HG02759 (cell line): ENCODE data around the gene COMMD7.
A peak's percentile ranks its signal among the peaks of the same experiment; 100 is the strongest.

ENCODE experiments used
- ATAC-seq: cut with Tn5 transposase; IDR thresholded peaks from one replicate; pipeline ENCODE4 v1.9.1; 2021; ENCODE audit warnings: mild to moderate bottlenecking, moderate library complexity; ENCODE audit not compliant: unreplicated experiment

COMMD7 gene

GRCh38 chr20:32743237-32744112 is at the start of gene COMMD7:
COMMD7 (minus strand) TSS chr20:32743467; CDS start chr20:32743391, 76 bp downstream.
- ATAC-seq, result peak; percentile 61

- no peak for ATAC-seq
These were observed 49.6 kb upstream of the COMMD7 start for GRCh38 chr20:32792731-32793458.

- peak; percentile 91 for ATAC-seq
These were observed 49.0 kb upstream of the COMMD7 start for GRCh38 chr20:32792316-32792715.

GRCh38 chr20:32790751-32791057 is 47.4 kb upstream of the COMMD7 start:
- ATAC-seq, result no peak

GRCh38 chr20:32789896-32790750 is 46.9 kb upstream of the COMMD7 start:
- ATAC-seq, result peak; percentile 61

- ATAC-seq, result no peak
These were observed 43.9 kb upstream of the COMMD7 start for GRCh38 chr20:32787168-32787567.

GRCh38 chr20:32786059-32786760 is 42.9 kb upstream of the COMMD7 start:
- no peak for ATAC-seq

- ATAC-seq, result no peak
These were observed 41.3 kb upstream of the COMMD7 start for GRCh38 chr20:32784369-32785080.

- no peak for ATAC-seq
These were observed 37.7 kb upstream of the COMMD7 start for GRCh38 chr20:32780749-32781655.

GRCh38 chr20:32780278-32780677 is 37.0 kb upstream of the COMMD7 start:
- ATAC-seq, result no peak

- no peak for ATAC-seq
These were observed 36.4 kb upstream of the COMMD7 start for GRCh38 chr20:32779500-32780211.

- ATAC-seq, result no peak
These were observed 34.1 kb upstream of the COMMD7 start for GRCh38 chr20:32777177-32777956.

- no peak for ATAC-seq
These were observed 32.2 kb upstream of the COMMD7 start for GRCh38 chr20:32775336-32775991.

- ATAC-seq, result no peak
These were observed 30.6 kb upstream of the COMMD7 start for GRCh38 chr20:32773855-32774254.

GRCh38 chr20:32773223-32773622 is 30.0 kb upstream of the COMMD7 start:
- ATAC-seq, result no peak

- ATAC-seq, result no peak
These were observed 28.8 kb upstream of the COMMD7 start for GRCh38 chr20:32772046-32772445.
